ENCODE results near the gene ANAPC1.
A peak's percentile ranks its signal among the peaks of the same experiment; 100 is the strongest.
"Not testable (repeated sequence)": the region's sequence is repeated elsewhere in the genome, so short reads cannot be mapped to it uniquely, and the experiment has no call there.

The ANAPC1 gene

GRCh38 chr2:111764151-111764550 lies 119.8 kb downstream of the ANAPC1 start:
- DNase-seq; in situ Hi-C loops (cut with MboI; ENCODE audit: low pct_unique_long_range_greater_than_20kb, low sequenced_read_pairs): not testable (repeated sequence)

GRCh38 chr2:111760697-111761284 lies 123.2 kb downstream of the ANAPC1 start:
- DNase-seq; in situ Hi-C loops (cut with MboI; ENCODE audit: low pct_unique_long_range_greater_than_20kb, low sequenced_read_pairs): not testable (repeated sequence)

- DNase-seq; in situ Hi-C loops (cut with MboI; ENCODE audit: low pct_unique_long_range_greater_than_20kb, low sequenced_read_pairs): not testable (repeated sequence)
Measured at GRCh38 chr2:111752533-111752932, 131.5 kb downstream of the ANAPC1 start.

GRCh38 chr2:111750641-111751040 lies 133.4 kb downstream of the ANAPC1 start:
- DNase-seq; in situ Hi-C loops (cut with MboI; ENCODE audit: low pct_unique_long_range_greater_than_20kb, low sequenced_read_pairs): not testable (repeated sequence)

GRCh38 chr2:111748429-111748828 lies 135.6 kb downstream of the ANAPC1 start:
- DNase-seq; in situ Hi-C loops (cut with MboI; ENCODE audit: low pct_unique_long_range_greater_than_20kb, low sequenced_read_pairs): not testable (repeated sequence)

- DNase-seq; in situ Hi-C loops (cut with MboI; ENCODE audit: low pct_unique_long_range_greater_than_20kb, low sequenced_read_pairs): not testable (repeated sequence)
Measured at GRCh38 chr2:111747410-111748115, 136.4 kb downstream of the ANAPC1 start.

GRCh38 chr2:111744751-111745150 lies 139.2 kb downstream of the ANAPC1 start:
- DNase-seq; in situ Hi-C loops (cut with MboI; ENCODE audit: low pct_unique_long_range_greater_than_20kb, low sequenced_read_pairs): not testable (repeated sequence)

- DNase-seq; in situ Hi-C loops (cut with MboI; ENCODE audit: low pct_unique_long_range_greater_than_20kb, low sequenced_read_pairs): not testable (repeated sequence)
Measured at GRCh38 chr2:111741517-111741916, 142.5 kb downstream of the ANAPC1 start.

- in situ Hi-C loops (cut with MboI; ENCODE audit: low pct_unique_long_range_greater_than_20kb, low sequenced_read_pairs) = not testable (repeated sequence)
- peak; percentile 20 for DNase-seq
Measured at GRCh38 chr2:111735838-111736721, 147.9 kb downstream of the ANAPC1 start.

GRCh38 chr2:111735420-111735819 lies 148.6 kb downstream of the ANAPC1 start:
- in situ Hi-C loops (cut with MboI; ENCODE audit: low pct_unique_long_range_greater_than_20kb, low sequenced_read_pairs); DNase-seq: not testable (repeated sequence)

GRCh38 chr2:111729812-111730458 lies 154.1 kb downstream of the ANAPC1 start:
- in situ Hi-C loops (cut with MboI; ENCODE audit: low pct_unique_long_range_greater_than_20kb, low sequenced_read_pairs); DNase-seq: not testable (repeated sequence)

- in situ Hi-C loops (cut with MboI; ENCODE audit: low pct_unique_long_range_greater_than_20kb, low sequenced_read_pairs) = not testable (repeated sequence)
Measured at GRCh38 chr2:111727611-111728110, 156.3 kb downstream of the ANAPC1 start.

GRCh38 chr2:111725742-111726141 lies 158.3 kb downstream of the ANAPC1 start:
- DNase-seq; in situ Hi-C loops (cut with MboI; ENCODE audit: low pct_unique_long_range_greater_than_20kb, low sequenced_read_pairs): not testable (repeated sequence)

More at GRCh38 chr2:111727611-111728110, 156.3 kb downstream of the ANAPC1 start:
- not testable (repeated sequence) for DNase-seq

- in situ Hi-C loops (cut with MboI; ENCODE audit: low pct_unique_long_range_greater_than_20kb, low sequenced_read_pairs); DNase-seq: not testable (repeated sequence)
Measured at GRCh38 chr2:111719610-111720009, 164.4 kb downstream of the ANAPC1 start.

Measured in KBM-7 (cell line).